Progenitor cell of endocrine pancreas (in vitro differentiated cells): ENCODE data around the gene PTPRH. TPM values are rescaled to one million over a fixed set of nuclear protein-coding genes. Genes with fewer than 3 reads are reported as not detected.

Experiments
- DNase-seq: peaks from one replicate; pipeline ENCODE4 v3.0.0; 2021; ENCODE audit warnings: low spot score; ENCODE audit not compliant: unreplicated experiment
- H3K27ac Mint-ChIP-seq: 2 replicates; pipeline ENCODE4 v1.8.0; 2021; ENCODE audit warnings: mild to moderate bottlenecking, moderate library complexity, mixed read lengths
- H3K27me3 Mint-ChIP-seq: 2 replicates; pipeline ENCODE4 v1.8.0; 2021; ENCODE audit warnings: mixed read lengths
- H3K36me3 Mint-ChIP-seq: 2 replicates; pipeline ENCODE4 v1.8.0; 2022; ENCODE audit warnings: mixed read lengths; ENCODE audit not compliant: insufficient read depth
- H3K4me1 Mint-ChIP-seq: 2 replicates; pipeline ENCODE4 v1.8.0; 2021; ENCODE audit warnings: low read depth, mixed read lengths
- H3K4me3 Mint-ChIP-seq: 2 replicates; pipeline ENCODE4 v1.8.0; 2021; ENCODE audit warnings: low read depth, mild to moderate bottlenecking, moderate library complexity, mixed read lengths
- H3K9me3 Mint-ChIP-seq: 2 replicates; pipeline ENCODE4 v1.8.0; 2021; ENCODE audit warnings: low read depth, mixed read lengths
- CTCF ChIP-seq: fragments of 200-600 bp; sonication (generic); IDR thresholded peaks from one replicate; pipeline ENCODE4 v1.5.0; 2021; ENCODE audit warnings: antibody characterized with exemption, mild to moderate bottlenecking; ENCODE audit not compliant: unreplicated experiment
- total RNA-seq: library from RNA; stranded (reverse); gene quantifications from 2 replicates; pipeline ENCODE4 v1.2.1, GENCODE V29; 2021

The PTPRH gene
- total RNA-seq, 1 donor from 2014 or later: 0.43 TPM

DNA sequence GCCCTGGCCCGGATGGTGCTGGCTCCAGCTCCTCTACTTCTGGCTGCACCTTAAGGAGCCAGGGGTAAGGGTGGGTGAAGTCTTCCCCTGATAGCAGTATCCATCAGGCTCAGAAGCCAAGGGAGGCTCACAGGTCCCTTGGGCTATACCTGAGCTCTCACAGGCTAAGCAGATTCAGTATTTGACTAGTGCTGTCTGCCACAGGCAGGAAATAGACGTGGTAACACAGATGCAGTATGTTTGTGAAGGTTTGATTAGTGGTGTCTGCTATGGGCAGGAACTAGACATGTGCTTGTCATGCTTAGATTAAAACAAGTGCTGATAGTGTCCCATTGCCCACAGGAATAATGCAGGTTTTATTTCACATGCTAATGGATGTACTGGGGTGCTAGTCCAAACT is 33.2 kb downstream of the PTPRH start:
- peaks cover 90% of the 10 kb centered on the region for H3K27me3 Mint-ChIP-seq
- no peak for TF ChIP-seq CTCF
- H3K4me1 Mint-ChIP-seq: peaks cover 5% of the 10 kb centered on the region

GRCh38 chr19:55175117-55175867 is 34.0 kb downstream of the PTPRH start:
- H3K4me3 Mint-ChIP-seq: no peak overlapping the region
- H3K27ac Mint-ChIP-seq: no peak overlapping the region
- peaks cover 90% of the 10 kb centered on the region for H3K27me3 Mint-ChIP-seq
- H3K36me3 Mint-ChIP-seq: no peaks in the 10 kb centered on the region
- no peaks in the 10 kb centered on the region for H3K9me3 Mint-ChIP-seq
- TF ChIP-seq CTCF: no peak
- DNase-seq: no peak
- H3K4me1 Mint-ChIP-seq: peaks cover 5% of the 10 kb centered on the region

More for the DNA sequence above, 33.2 kb downstream of the PTPRH start:
- Mint-ChIP-seq H3K9me3 (no peaks in the 10 kb centered on the region), H3K4me3 (no peak overlapping the region), H3K36me3 (no peaks in the 10 kb centered on the region), H3K27ac (no peak overlapping the region)
- DNase-seq: no peak

GRCh38 chr19:55174425-55175116 is 34.7 kb downstream of the PTPRH start:
- no peak for DNase-seq
- no peak for TF ChIP-seq CTCF
- Mint-ChIP-seq H3K36me3 (no peaks in the 10 kb centered on the region), H3K27ac (no peak overlapping the region), H3K27me3 (peaks cover 89% of the 10 kb centered on the region), H3K4me3 (no peak overlapping the region), H3K4me1 (peaks cover 3% of the 10 kb centered on the region), H3K9me3 (no peaks in the 10 kb centered on the region)

GRCh38 chr19:55173714-55174409 is 35.4 kb downstream of the PTPRH start:
- Mint-ChIP-seq H3K9me3 (no peaks in the 10 kb centered on the region), H3K27me3 (peaks cover 94% of the 10 kb centered on the region)

More at GRCh38 chr19:55173714-55174409, 35.4 kb downstream of the PTPRH start:
- no peak for TF ChIP-seq CTCF
- Mint-ChIP-seq H3K4me1 (peaks cover 3% of the 10 kb centered on the region), H3K36me3 (no peaks in the 10 kb centered on the region), H3K27ac (no peak overlapping the region), H3K4me3 (peak overlapping the region; percentile 62)
- DNase-seq: no peak
